ENCODE results near the gene IFIT1. TPM values are rescaled to one million over a fixed set of nuclear protein-coding genes. Genes with fewer than 3 reads are reported as not detected.
"Not testable (repeated sequence)": the region's sequence is repeated elsewhere in the genome, so short reads cannot be mapped to it uniquely, and the experiment has no call there.

IFIT1 gene
- polyA plus RNA-seq, 12 donors, result 21.1 to 88.2 (median 47.8) TPM; not detected in 1

DNA sequence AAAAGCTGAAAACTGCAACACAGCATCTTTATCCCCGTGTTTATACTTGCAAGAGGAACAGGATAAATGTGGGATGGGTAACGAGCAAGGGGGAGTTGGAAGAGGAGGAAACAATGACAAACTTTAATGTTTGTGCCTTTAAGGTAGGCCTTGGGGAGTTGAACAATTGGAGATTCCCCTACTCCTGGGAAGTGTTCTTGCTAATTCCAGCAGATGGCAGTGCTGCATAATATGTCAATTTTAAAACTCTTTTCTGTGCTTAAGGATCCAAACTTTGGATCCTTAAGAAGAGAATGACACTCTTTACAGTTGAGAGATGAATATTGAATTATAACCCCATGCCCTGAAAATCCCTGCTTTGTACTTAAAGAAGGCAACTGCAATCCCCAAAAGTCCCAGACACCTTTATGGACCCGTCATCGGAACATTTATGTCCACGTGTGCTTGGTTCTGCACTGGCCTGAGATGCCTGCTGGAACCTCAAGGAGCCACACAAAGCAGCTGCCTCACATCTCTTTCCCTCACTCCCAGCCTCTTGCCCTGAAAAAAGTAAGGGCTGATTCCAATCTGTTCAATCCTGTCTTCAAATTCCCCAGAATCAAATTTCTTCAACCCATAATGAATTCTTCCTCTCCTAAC, 33.9 kb downstream of the IFIT1 start:
- DNase-seq, result peak; percentile 64

DNA sequence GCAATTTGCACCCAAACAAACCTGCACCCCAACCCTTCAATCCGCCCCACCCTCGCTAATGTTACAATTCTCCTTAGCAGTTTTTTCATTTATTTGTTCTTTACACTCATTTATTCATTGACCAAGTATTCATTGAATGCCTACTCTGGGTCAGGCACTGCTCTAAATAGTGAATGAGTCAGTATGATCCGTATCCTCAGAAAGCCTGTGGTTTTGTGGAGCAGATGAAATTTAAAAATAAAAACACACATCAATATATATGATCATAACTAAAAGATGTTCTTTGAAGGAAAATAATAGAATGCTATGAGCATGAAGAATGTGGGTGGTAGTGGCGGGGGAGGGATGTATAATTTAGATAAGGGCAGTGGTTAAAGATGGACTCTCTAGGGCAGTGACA, 35.2 kb downstream of the IFIT1 start:
- no peak for DNase-seq

DNA sequence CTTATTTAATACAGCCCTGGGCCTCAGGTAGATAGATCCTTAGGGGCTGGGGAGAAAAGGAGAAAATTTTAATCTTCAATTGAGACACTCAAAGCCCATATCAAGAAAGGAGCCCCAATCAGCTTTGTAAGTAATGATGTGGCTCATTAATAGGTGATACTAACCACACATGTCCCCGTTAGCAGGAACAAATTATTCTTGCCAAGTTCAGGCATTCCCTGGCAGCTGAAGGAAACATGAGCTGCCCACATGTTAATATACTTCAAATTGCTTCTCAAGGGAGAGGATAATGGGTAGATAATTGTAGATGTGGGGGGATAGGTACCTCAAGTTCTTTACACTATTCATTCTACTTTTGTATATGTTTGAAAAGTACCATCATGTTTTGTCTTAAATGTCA, 36.5 kb downstream of the IFIT1 start:
- DNase-seq, result no peak

DNA sequence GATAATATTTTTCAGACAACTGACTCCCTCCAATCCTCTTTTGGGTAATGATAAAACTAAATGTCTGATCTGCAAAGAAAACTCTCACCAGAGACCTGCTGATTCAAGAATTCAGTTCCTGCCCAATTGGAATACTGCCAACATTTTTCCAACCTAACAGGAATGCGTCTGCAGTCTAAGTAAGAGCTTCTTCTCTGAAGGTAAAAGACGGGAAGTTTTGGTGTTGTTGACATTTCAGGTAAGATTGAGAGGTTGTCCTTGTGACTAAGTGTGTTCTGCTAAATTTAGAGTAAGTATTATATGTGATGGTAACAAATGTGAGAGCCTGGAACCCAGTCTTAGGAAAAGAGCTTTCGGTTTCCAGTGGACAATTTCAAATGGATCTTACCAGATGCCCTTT, 39.6 kb downstream of the IFIT1 start:
- no peak for DNase-seq

DNA sequence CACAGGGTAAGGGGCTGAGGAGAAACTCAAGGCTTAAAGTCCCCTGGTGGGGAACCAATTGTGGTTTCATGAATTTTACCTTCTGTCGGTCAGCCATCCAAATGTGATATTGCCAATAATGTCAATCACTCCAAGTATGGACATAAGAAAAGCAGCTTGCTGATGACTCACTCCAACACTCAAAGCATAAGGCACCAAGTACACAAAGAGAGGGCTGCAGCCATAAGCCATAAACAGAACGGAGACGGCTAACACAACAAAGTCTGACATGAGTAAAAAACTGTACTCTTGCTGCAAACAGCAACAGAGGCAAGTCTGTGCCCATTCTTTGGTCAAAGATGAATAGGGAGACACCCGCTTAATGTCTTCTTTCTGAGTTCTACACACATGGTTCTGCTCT, 46.1 kb downstream of the IFIT1 start:
- no peak for DNase-seq

DNA sequence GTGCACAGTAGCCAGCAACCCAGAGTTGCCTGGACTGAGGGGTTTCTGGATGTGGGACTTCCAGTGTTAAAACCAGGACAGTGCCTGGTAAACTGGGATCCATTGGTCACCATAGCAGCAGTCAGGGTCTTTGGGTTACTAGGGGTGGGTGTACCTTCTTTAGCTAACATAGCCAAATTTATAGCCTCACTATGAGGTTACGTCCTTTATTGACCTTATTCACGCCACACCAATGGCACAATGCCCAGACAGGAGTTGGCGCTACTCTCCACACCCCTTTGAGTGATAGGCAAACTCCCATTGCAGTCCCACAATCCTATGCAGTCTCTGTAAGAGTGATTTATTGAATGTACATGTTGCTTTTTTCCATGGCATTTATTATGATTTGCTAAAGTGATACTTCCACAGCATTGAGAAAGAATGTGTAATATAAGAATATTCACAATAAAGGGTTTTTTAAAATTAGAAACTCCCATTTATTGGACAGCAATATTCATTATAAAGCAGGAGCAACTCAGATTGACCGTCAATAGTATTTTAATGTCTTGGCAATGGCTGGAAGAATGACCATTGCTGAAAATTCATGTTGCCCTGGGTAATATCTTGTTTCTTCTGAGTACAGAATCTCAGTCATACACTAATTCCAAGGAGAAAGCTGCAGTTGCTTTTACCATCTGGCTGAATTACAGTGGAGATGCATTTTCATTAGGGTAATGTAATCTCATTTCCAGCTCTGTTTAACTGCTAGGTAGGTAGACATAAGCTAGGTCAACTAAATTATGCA, 48.0 kb downstream of the IFIT1 start:
- DNase-seq, result no peak

DNA sequence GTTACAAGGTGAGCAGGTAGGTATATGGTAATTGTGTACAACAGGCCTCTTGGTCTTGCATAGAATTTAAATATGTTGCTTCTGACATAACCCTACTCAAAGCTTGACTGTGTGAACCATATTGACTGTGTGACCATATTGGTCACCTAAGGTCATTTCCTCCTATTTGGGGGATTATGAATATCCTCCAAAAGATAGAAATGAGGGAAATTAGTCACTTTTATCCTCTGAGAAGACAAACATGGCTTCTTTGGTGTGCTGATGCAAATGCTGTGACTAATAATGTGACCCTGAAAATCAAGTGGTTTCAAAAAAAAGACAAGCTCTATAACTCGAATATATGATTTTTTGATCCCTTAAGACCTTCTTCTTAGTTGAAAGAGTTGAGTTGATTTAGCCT, 49.9 kb downstream of the IFIT1 start:
- no peak for DNase-seq

DNA sequence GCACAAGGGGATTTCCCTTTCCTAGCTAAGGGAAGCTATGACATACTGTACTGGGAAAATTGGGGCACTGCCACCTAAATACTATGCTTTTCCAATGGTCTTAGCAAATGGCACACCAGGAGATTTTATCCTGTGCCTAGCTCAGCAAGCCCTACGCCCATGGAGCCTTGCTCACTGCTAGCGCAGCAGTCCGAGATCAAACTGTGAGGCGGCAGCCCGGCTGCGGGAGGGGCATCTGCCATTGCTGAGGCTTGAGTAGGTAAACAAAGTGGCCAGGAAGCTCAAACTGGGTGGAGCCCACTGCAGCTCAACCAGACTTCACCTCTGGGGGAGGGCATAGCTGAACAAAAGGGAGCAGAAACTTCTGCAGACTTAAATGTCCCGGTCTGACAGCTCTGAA, 52.4 kb downstream of the IFIT1 start:
- DNase-seq, result not testable (repeated sequence)

DNA sequence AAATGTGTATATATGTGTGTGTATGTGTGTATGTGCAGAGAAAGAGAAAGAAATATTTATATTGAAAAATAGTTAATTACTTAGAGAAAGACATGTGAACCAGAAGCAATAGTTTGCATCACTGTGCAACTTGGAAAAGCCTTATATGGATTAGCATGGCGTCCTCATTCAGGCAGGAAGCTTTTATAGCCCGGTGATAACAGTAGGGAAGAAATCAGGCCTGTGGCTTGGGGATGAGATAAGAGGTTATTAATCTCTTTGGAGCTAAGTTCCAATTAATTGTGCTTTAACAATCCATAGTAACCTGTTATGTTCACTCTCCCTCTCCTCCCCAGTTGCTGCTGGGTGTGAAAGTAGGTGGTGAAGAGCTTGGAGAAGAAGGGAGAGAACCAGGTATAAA, 58.5 kb downstream of the IFIT1 start:
- no peak for DNase-seq

DNA sequence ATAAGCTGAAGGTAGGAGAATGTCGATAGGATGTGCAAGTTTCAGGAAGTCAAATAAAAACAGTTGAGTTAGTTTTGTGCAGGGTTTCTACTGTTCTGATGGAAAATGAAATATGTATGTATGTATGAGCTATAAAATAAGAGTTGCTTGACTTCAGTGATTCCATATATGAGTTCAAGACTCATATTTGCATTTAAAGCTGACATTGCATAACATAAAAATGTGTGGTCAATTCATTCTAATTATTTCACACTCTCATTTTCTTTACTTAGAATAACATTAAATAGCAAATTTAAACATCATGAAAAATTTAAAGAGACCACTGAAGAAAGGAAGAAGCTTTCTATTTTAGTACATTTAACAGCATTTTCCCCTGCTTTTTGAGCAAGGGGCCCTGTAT, 59.8 kb downstream of the IFIT1 start:
- DNase-seq, result no peak

DNA sequence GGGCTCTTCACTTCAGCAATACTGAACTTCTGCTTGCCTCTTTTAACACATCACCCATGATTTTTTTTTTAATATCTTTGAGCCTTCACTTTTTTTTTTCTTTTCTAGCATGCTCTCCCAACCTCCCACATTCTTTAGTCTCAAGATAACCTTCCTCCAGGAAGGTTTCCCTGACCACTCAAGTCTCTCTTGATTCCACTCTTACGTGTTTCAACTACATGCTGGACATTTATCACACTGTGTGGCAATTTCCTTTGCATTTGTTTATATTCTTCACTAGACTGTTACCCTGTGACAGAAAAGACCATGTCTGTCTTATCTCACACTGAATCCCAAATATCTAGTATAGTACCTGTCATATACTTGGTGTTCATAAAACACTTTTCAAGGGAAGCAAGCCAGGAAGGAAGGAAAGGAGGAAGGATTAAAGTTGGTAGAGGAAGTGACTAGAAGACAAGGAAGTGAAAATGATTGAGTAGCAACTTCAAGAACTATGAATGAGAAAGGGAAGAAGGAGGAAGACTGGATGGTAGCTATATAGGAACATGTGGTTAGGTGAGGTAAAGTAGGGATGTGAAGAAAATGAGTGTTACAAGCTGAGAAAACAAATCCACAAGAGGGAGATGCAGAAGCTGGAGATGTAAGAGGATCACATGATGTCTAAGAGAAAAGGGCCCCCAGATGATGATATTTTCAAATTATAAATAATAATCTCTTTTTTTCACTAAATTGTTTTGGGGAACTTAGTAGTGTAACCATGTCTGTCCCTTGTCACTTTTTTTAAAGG, 62.3 kb downstream of the IFIT1 start:
- no peak for DNase-seq

Other genes with a start within 250 kb of the IFIT1 start
- gene CH25H, start 185.3 kb upstream of the IFIT1 start, polyA plus RNA-seq (ENCODE audit: insufficient read length in 12 of 12), result 1 to 10 TPM in 2 of 12 donors, under 1 TPM in 8, not detected in 2; 0.25 to 5.6 (median 0.76) TPM
- gene LIPA, start 140.8 kb upstream of the IFIT1 start, polyA plus RNA-seq (ENCODE audit: insufficient read length in 12 of 12), result 10 to 100 TPM in 11 of 12 donors, not detected in 1; 26.3 to 55.7 (median 38.9) TPM
- gene IFIT2, start 90.6 kb upstream of the IFIT1 start, polyA plus RNA-seq (ENCODE audit: insufficient read length in 12 of 12), result 1 to 10 TPM in 10 of 12 donors, not detected in 2; 6.5 to 9.6 (median 7.9) TPM
- 10 to 100 TPM in 3 of 12 donors, 1 to 10 TPM in 8, not detected in 1; 6.8 to 12.8 (median 9.3) TPM for gene IFIT3, start 64.6 kb upstream of the IFIT1 start, polyA plus RNA-seq (ENCODE audit: insufficient read length in 12 of 12)
- 1 to 10 TPM in 1 of 12 donors, under 1 TPM in 8, not detected in 3; 0.13 to 1.0 (median 0.23) TPM for gene IFIT1B, start 14.6 kb upstream of the IFIT1 start, polyA plus RNA-seq (ENCODE audit: insufficient read length in 12 of 12)
- 10 to 100 TPM in 9 of 12 donors, 1 to 10 TPM in 2, not detected in 1; 8.5 to 16.4 (median 13.0) TPM for gene IFIT5, start 21.9 kb downstream of the IFIT1 start, polyA plus RNA-seq (ENCODE audit: insufficient read length in 12 of 12)
- gene SLC16A12, start 143.0 kb downstream of the IFIT1 start, polyA plus RNA-seq (ENCODE audit: insufficient read length in 12 of 12), result 1 to 10 TPM in 11 of 12 donors, not detected in 1; 1.3 to 2.9 (median 1.6) TPM

Measured in muscle of arm (tissue), 12 donors.